WTC11 (cell line): Measurements from ENCODE around the gene PAK1IP1. TPM values are rescaled to one million over a fixed set of nuclear protein-coding genes. Genes with fewer than 3 reads are reported as not detected.

Source experiments
- ATAC-seq: fragments of 200-7000 bp; cut with Tn5 transposase; 2 replicates; pipeline ENCODE4 v1.10.0; 2021; ENCODE audit warnings: mild to moderate bottlenecking, moderate library complexity
- CTCF ChIA-PET: fragments of 300-600 bp; sonication (Branson Sonifier 250); formaldehyde crosslinking; loops from one replicate; lab custom pipeline; 2021; ENCODE audit warnings: antibody characterized with exemption; lab: Charles Lee
- POLR2A ChIA-PET: fragments of 350-600 bp; sonication (Branson Sonifier 250); formaldehyde crosslinking; loops from one replicate; lab custom pipeline; 2021; ENCODE audit warnings: antibody characterized with exemption; lab: Charles Lee
- DNase-seq: peaks from one replicate; pipeline ENCODE4 v3.0.0; 2021; ENCODE audit warnings: low spot score
- H3K27ac Mint-ChIP-seq: 2 replicates; pipeline ENCODE4 v1.8.0; 2021; ENCODE audit warnings: mixed read lengths
- H3K27me3 Mint-ChIP-seq: 2 replicates; pipeline ENCODE4 v1.8.0; 2021; ENCODE audit warnings: low read depth, mild to moderate bottlenecking, moderate library complexity, mixed read lengths
- H3K36me3 Mint-ChIP-seq: 2 replicates; pipeline ENCODE4 v1.8.0; 2021; ENCODE audit warnings: mixed read lengths
- H3K4me1 Mint-ChIP-seq: 2 replicates; pipeline ENCODE4 v1.8.0; 2022; ENCODE audit warnings: mixed read lengths
- H3K4me3 Mint-ChIP-seq: 2 replicates; pipeline ENCODE4 v1.8.0; 2021; ENCODE audit warnings: mild to moderate bottlenecking, moderate library complexity, mixed read lengths
- H3K9me3 Mint-ChIP-seq: 2 replicates; pipeline ENCODE4 v1.8.0; 2021; ENCODE audit warnings: mixed read lengths
- AFF4 ChIP-seq: sonication (generic); formaldehyde crosslinking; IDR thresholded peaks from 2 replicates; pipeline ENCODE4 v1.8.1; 2023; ENCODE audit warnings: mild to moderate bottlenecking, missing genetic modification reagents, borderline replicate concordance
- ARID4B ChIP-seq: sonication (generic); formaldehyde crosslinking; IDR thresholded peaks from 2 replicates; pipeline ENCODE4 v1.8.0; 2023; ENCODE audit warnings: missing genetic modification reagents, mild to moderate bottlenecking, borderline replicate concordance
- ATF1 ChIP-seq: sonication (generic); formaldehyde crosslinking; IDR thresholded peaks from 2 replicates; pipeline ENCODE4 v1.8.1; 2023; ENCODE audit warnings: mild to moderate bottlenecking, moderate library complexity, missing genetic modification reagents
- ATF3 ChIP-seq: sonication (generic); formaldehyde crosslinking; conservative IDR thresholded peaks from 2 replicates; pipeline ENCODE4 v1.8.1; 2022; ENCODE audit warnings: mild to moderate bottlenecking, missing genetic modification reagents
- CREM ChIP-seq: sonication (generic); formaldehyde crosslinking; IDR thresholded peaks from 2 replicates; pipeline ENCODE4 v1.8.1; 2022; ENCODE audit warnings: mild to moderate bottlenecking, missing genetic modification reagents, moderate library complexity
- CTCF ChIP-seq: fragments of 200-600 bp; IDR thresholded peaks from 2 replicates; pipeline ENCODE4 v1.8.0; 2022; ENCODE audit warnings: antibody characterized with exemption
- E2F5 ChIP-seq: sonication (generic); formaldehyde crosslinking; IDR thresholded peaks from 2 replicates; pipeline ENCODE4 v1.8.1; 2022; ENCODE audit warnings: mild to moderate bottlenecking, moderate library complexity, missing genetic modification reagents
- ETV6 ChIP-seq: sonication (generic); formaldehyde crosslinking; IDR thresholded peaks from 2 replicates; pipeline ENCODE4 v1.8.1; 2022; ENCODE audit warnings: mild to moderate bottlenecking, missing genetic modification reagents
- GABPB1 ChIP-seq: sonication (generic); formaldehyde crosslinking; IDR thresholded peaks from 2 replicates; pipeline ENCODE4 v1.8.1; 2023; ENCODE audit warnings: mild to moderate bottlenecking, missing genetic modification reagents
- GTF2I ChIP-seq: fragments of 250-450 bp; sonication (Bioruptor Pico); conservative IDR thresholded peaks from 2 replicates; pipeline ENCODE4 v1.4.0; 2021; ENCODE audit warnings: mild to moderate bottlenecking
- IRF1 ChIP-seq: sonication (generic); formaldehyde crosslinking; IDR thresholded peaks from 2 replicates; pipeline ENCODE4 v1.8.0; 2023; ENCODE audit warnings: missing genetic modification reagents
- MLX ChIP-seq: sonication (generic); formaldehyde crosslinking; IDR thresholded peaks from 2 replicates; pipeline ENCODE4 v1.8.1; 2023; ENCODE audit warnings: mild to moderate bottlenecking, missing genetic modification reagents, moderate library complexity
- MXD4 ChIP-seq: fragments of 250-450 bp; sonication (Bioruptor Pico); IDR thresholded peaks from 2 replicates; pipeline ENCODE4 v1.8.0; 2021; ENCODE audit warnings: mild to moderate bottlenecking, moderate library complexity, borderline replicate concordance
- MYBL2 ChIP-seq: sonication (generic); formaldehyde crosslinking; IDR thresholded peaks from 2 replicates; pipeline ENCODE4 v1.8.1; 2023; ENCODE audit warnings: mild to moderate bottlenecking, moderate library complexity, missing genetic modification reagents
- NR1H2 ChIP-seq: sonication (generic); formaldehyde crosslinking; IDR thresholded peaks from 2 replicates; pipeline ENCODE4 v1.9.0; 2021; ENCODE audit warnings: mild to moderate bottlenecking, moderate library complexity, missing genetic modification reagents
- NR3C1 ChIP-seq: sonication (generic); formaldehyde crosslinking; conservative IDR thresholded peaks from 2 replicates; pipeline ENCODE4 v1.8.1; 2023; ENCODE audit warnings: low read depth, mild to moderate bottlenecking, missing genetic modification reagents
- PRRX2 ChIP-seq: fragments of 250-450 bp; sonication (Bioruptor Pico); IDR thresholded peaks from 2 replicates; pipeline ENCODE4 v1.8.0; 2021; ENCODE audit warnings: mild to moderate bottlenecking
- SOX15 ChIP-seq: fragments of 250-450 bp; sonication (Bioruptor Pico); IDR thresholded peaks from 2 replicates; pipeline ENCODE4 v1.9.0; 2021; ENCODE audit warnings: mild to moderate bottlenecking
- TEAD4 ChIP-seq: sonication (generic); formaldehyde crosslinking; IDR thresholded peaks from 2 replicates; pipeline ENCODE4 v1.8.0; 2022; ENCODE audit warnings: mild to moderate bottlenecking, missing genetic modification reagents
- TP53 ChIP-seq: sonication (generic); formaldehyde crosslinking; IDR thresholded peaks from 2 replicates; pipeline ENCODE4 v1.8.1; 2023; ENCODE audit warnings: mild to moderate bottlenecking, missing genetic modification reagents
- ZNF219 ChIP-seq: sonication (generic); formaldehyde crosslinking; IDR thresholded peaks from 2 replicates; pipeline ENCODE4 v1.8.0; 2023; ENCODE audit warnings: missing genetic modification reagents, mild to moderate bottlenecking, borderline replicate concordance
- ZNF232 ChIP-seq: sonication (generic); formaldehyde crosslinking; IDR thresholded peaks from 2 replicates; pipeline ENCODE4 v1.8.0; 2022; ENCODE audit warnings: mild to moderate bottlenecking, missing genetic modification reagents
- ZNF512 ChIP-seq: sonication (generic); formaldehyde crosslinking; IDR thresholded peaks from 2 replicates; pipeline ENCODE4 v1.8.1; 2022; ENCODE audit warnings: missing genetic modification reagents, borderline replicate concordance
- total RNA-seq: library from RNA; stranded (reverse); gene quantifications from 3 replicates; pipeline ENCODE4 v1.2.3, GENCODE V29; 2021

The PAK1IP1 gene
- total RNA-seq, 1 experiment from 2014 or later: 30.4 TPM

- ChIA-PET POLR2A (no interaction called here), CTCF (no interaction called here)
- DNase-seq (no peak), ATAC-seq (no peak)
- H3K4me1 Mint-ChIP-seq: peaks cover 32% of the 10 kb centered on the region
- peak overlapping the region; percentile 67; the same call in 1 of the 2 replicates for H3K27ac Mint-ChIP-seq
- H3K27me3 Mint-ChIP-seq: no peaks in the 10 kb centered on the region
- peaks cover 8% of the 10 kb centered on the region for H3K9me3 Mint-ChIP-seq
- no peak overlapping the region for H3K4me3 Mint-ChIP-seq
- TF ChIP-seq GTF2I (CRISPR knock-in tag): no peak
- no peak for TF ChIP-seq MXD4 (CRISPR knock-in tag)
- no peak for TF ChIP-seq ZNF219
- TF ChIP-seq NR1H2: no peak
- no peak for TF ChIP-seq PRRX2 (CRISPR knock-in tag)
- no peak for TF ChIP-seq CREM (CRISPR knock-in tag)
- no peak for TF ChIP-seq MLX (CRISPR knock-in tag)
- no peak for TF ChIP-seq ATF3 (CRISPR knock-in tag)
- no peak for TF ChIP-seq E2F5 (CRISPR knock-in tag)
- no peak for TF ChIP-seq TP53 (CRISPR knock-in tag)
- no peak for TF ChIP-seq ZNF512 (CRISPR knock-in tag)
- TF ChIP-seq TEAD4 (CRISPR knock-in tag): no peak
- TF ChIP-seq MYBL2 (CRISPR knock-in tag): no peak
- no peak for TF ChIP-seq AFF4 (CRISPR knock-in tag)
- no peak for TF ChIP-seq CTCF
- TF ChIP-seq SOX15 (CRISPR knock-in tag): no peak
- peaks cover 16% of the 10 kb centered on the region for H3K36me3 Mint-ChIP-seq
Observed at GRCh38 chr6:10742251-10742650, 47.5 kb downstream of the PAK1IP1 start.

GRCh38 chr6:10743515-10743914 is 48.7 kb downstream of the PAK1IP1 start:
- Mint-ChIP-seq H3K27me3 (no peaks in the 10 kb centered on the region), H3K27ac (no peak overlapping the region; the same call in 1 of the 2 replicates), H3K4me1 (peaks cover 34% of the 10 kb centered on the region), H3K36me3 (peaks cover 16% of the 10 kb centered on the region), H3K4me3 (no peak overlapping the region), H3K9me3 (peaks cover 8% of the 10 kb centered on the region)
- CTCF ChIA-PET: no interaction called here
- ATAC-seq: no peak
- DNase-seq: no peak
- POLR2A ChIA-PET: interaction anchor here (0.6 kb wide), 1 partner anchor 10 kb away, joined by 3 read pairs; no protein-coding TSS in a partner anchor
- no peak for TF ChIP-seq GABPB1 (CRISPR knock-in tag)
- no peak for TF ChIP-seq ARID4B (CRISPR knock-in tag)
- no peak for TF ChIP-seq IRF1 (CRISPR knock-in tag)
- TF ChIP-seq ETV6 (CRISPR knock-in tag): no peak
- TF ChIP-seq ATF1: no peak
- TF ChIP-seq NR3C1: no peak
- TF ChIP-seq ZNF232 (CRISPR knock-in tag): no peak
